Keratinocyte (primary cell): Measurements from ENCODE around the gene ERG.

ENCODE experiments used
- EZH2 ChIP-seq: IDR thresholded peaks from one replicate; pipeline ENCODE4 v1.6.1; 2012; ENCODE audit warnings: inconsistent platforms, mild to moderate bottlenecking, low read length, moderate library complexity
- TF ChIP-seq, protein P1 (sequence below), 3 experiments: IDR thresholded peaks in 1 of 3; conservative IDR thresholded peaks in 1 of 3; optimal IDR thresholded peaks in 1 of 3; 2 replicates in 2 of 3; 3 replicates in 1 of 3; pipeline versions ENCODE3 to v1.5.1; 2011; ENCODE audit warnings: low read length in 3 of 3, mild to moderate bottlenecking in 3 of 3, moderate library complexity in 2 of 3, control low read depth in 1 of 3, inconsistent platforms in 1 of 3; ENCODE audit not compliant: insufficient read depth in 2 of 3; ENCODE audit errors: extremely low read depth in 1 of 3

DNA sequence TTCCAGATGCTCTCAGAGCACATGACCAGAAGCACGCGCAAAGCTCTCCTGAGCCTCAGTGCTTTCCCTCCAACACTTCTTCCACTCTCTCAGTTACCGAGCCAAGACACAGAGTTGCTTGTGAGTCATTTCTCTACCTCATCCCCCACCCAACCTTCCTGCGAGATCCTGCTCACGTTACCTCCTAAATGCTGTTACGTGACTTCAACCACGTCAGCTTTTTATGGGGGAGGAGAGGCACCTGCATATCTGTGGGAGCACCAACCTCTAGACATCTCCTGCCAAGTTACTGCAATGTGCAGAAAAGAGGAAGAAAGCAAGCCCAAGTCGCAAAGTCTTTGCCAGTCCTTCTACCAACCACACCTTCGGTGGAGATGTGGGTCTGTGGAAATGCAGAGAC is 27.2 kb upstream of the ERG start:
- TF ChIP-seq, protein P1, sequence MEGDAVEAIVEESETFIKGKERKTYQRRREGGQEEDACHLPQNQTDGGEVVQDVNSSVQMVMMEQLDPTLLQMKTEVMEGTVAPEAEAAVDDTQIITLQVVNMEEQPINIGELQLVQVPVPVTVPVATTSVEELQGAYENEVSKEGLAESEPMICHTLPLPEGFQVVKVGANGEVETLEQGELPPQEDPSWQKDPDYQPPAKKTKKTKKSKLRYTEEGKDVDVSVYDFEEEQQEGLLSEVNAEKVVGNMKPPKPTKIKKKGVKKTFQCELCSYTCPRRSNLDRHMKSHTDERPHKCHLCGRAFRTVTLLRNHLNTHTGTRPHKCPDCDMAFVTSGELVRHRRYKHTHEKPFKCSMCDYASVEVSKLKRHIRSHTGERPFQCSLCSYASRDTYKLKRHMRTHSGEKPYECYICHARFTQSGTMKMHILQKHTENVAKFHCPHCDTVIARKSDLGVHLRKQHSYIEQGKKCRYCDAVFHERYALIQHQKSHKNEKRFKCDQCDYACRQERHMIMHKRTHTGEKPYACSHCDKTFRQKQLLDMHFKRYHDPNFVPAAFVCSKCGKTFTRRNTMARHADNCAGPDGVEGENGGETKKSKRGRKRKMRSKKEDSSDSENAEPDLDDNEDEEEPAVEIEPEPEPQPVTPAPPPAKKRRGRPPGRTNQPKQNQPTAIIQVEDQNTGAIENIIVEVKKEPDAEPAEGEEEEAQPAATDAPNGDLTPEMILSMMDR (optimal IDR thresholded peaks at IDR 0.05 in 1 of 3, IDR thresholded peaks at IDR 0.05 in 1 of 3, conservative IDR thresholded peaks at IDR 0.05 in 1 of 3; ENCODE audit: extremely low read depth in 1 of 3, insufficient read depth in 2 of 3, low read length in 3 of 3): no peak
- no peak for TF ChIP-seq EZH2
